ENCODE measurements around the gene AHCTF1. TPM values are rescaled to one million over a fixed set of nuclear protein-coding genes. Genes with fewer than 3 reads are reported as not detected.
"Not testable (repeated sequence)": the region's sequence is repeated elsewhere in the genome, so short reads cannot be mapped to it uniquely, and the experiment has no call there.

AHCTF1 gene
- total and polyA plus RNA-seq, 4 experiments from 2014 or later, result 5.7 to 59.0 (median 38.8) TPM

DNA sequence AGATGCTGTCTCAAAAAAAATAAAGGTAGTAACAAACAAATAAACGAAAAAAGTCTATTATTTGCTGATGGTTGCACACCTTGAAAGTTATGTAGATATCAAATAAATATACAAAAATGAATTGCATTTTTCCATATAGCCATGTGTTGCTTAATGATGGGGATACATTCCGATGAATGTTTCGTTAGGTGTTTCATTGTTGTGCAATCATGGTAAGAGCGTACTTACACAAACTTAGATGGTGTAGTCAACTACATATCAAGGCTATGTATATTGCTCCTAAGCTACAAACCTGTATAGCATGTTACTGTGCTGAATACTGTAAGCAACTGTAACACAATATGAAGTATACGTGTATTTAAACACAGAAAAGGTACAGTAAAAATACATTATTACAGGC lies 34.4 kb downstream of the AHCTF1 start:
- DNase-seq, result no peak
- intact Hi-C loops (cut with micrococcal nuclease), result no loop called here
- H3K36me3 Mint-ChIP-seq, result peaks cover 66 to 77% of the 10 kb centered on the region in 2 donors
- ChIA-PET POLR2A (ENCODE audit: partially characterized antibody) (no interaction called here), CTCF (ENCODE audit: partially characterized antibody) (no interaction called here)
- H3K9me3 Mint-ChIP-seq, result no peaks in the 10 kb centered on the region
- no peak overlapping the region for H3K4me3 Mint-ChIP-seq
- Histone ChIP-seq H3K27me3 (ENCODE audit: insufficient read depth, low read length) (no peaks in the 10 kb centered on the region), H3K9me3 (ENCODE audit: control insufficient read depth in 1 of 2, low read length in 2 of 2) (no peaks in the 10 kb centered on the region), H3K4me1 (ENCODE audit: insufficient read depth, low read length) (no peaks in the 10 kb centered on the region), H3K4me3 (ENCODE audit: low read length in 2 of 2) (no peak overlapping the region), H3K36me3 (ENCODE audit: insufficient read depth, low read length) (peaks cover 53% of the 10 kb centered on the region), H3K27ac (ENCODE audit: low read depth, low read length) (no peak overlapping the region)
- H3K27ac Mint-ChIP-seq, result no peak overlapping the region
- peaks cover 0 to 8% (median 3%) of the 10 kb centered on the region in 4 donors for H3K4me1 Mint-ChIP-seq
- no peaks in the 10 kb centered on the region for H3K27me3 Mint-ChIP-seq

DNA sequence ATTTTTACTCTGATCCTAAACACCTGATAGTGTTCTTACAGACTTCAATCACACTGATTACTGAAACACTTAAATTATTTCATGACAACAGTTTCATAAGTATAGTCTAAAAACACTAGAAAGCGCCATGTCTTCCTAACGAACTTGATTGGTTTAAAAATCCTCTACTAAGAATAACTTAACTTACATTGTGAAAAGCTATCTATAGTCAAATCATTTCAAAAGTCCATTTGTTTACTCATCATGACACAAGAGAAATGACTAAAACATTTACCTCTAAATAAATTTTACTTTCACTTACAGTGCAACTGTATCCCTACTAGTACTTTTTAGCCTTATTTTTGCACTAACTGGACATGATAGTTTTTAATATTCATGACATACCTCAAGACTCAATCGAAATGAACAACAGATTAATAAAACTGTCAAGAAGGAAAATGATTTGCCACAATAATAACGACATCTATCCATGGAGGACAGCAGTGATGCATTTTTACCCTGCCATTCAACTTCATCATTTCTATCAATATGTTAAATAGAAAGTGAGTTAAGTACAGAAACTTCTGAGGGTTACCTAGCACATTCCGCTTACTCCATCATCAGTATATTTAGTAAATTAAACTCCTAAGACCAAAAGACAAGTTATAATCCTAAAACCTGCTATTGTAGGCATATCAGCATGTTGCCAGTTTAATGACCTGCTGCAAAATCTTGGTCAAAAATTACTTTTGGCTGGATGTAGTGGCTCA lies 38.4 kb downstream of the AHCTF1 start:
- peaks cover 53% of the 10 kb centered on the region for H3K36me3 ChIP-seq (ENCODE audit: insufficient read depth, low read length)
- H3K27ac Mint-ChIP-seq, result peak overlapping the region in 5 of 7 donors; percentile 29 to 80 (median 57)
- H3K4me3 Mint-ChIP-seq, result no peak overlapping the region
- peaks cover 66 to 72% of the 10 kb centered on the region in 2 donors for H3K36me3 Mint-ChIP-seq
- DNase-seq, result no peak
- H3K4me1 ChIP-seq (ENCODE audit: insufficient read depth, low read length), result no peaks in the 10 kb centered on the region
- H3K4me1 Mint-ChIP-seq, result peaks cover 0 to 2% (median 0%) of the 10 kb centered on the region in 4 donors
- ChIA-PET POLR2A (ENCODE audit: partially characterized antibody) (no interaction called here), CTCF (ENCODE audit: partially characterized antibody) (no interaction called here)
- no peaks in the 10 kb centered on the region for H3K27me3 ChIP-seq (ENCODE audit: insufficient read depth, low read length)
- no peaks in the 10 kb centered on the region for H3K9me3 Mint-ChIP-seq
- intact Hi-C loops (cut with micrococcal nuclease), result no loop called here
- no peaks in the 10 kb centered on the region for H3K27me3 Mint-ChIP-seq
- H3K4me3 ChIP-seq (ENCODE audit: low read length in 2 of 2), result no peak overlapping the region
- no peaks in the 10 kb centered on the region for H3K9me3 ChIP-seq (ENCODE audit: control insufficient read depth in 1 of 2, low read length in 2 of 2)
- no peak overlapping the region for H3K27ac ChIP-seq (ENCODE audit: low read depth, low read length)

DNA sequence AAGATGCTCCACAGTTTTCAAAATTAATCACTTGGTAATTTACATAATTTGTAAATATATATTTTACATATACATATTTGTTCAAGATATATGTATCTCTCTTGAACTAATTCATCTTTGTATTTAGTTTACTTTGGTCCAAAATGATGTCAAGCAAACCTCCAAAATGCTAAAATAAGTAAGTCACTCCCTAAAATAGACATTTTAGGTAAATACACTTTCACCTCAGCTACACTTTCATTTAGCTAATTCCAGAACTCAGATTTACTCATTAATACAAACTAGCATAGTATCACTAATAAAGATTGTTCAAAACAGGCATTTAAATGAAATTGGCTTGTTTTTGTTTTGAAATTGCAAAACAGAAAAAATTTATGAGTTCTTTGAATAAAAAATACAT lies 40.6 kb downstream of the AHCTF1 start:
- no peaks in the 10 kb centered on the region for H3K9me3 Mint-ChIP-seq
- no peaks in the 10 kb centered on the region for H3K4me1 ChIP-seq (ENCODE audit: insufficient read depth, low read length)
- no peaks in the 10 kb centered on the region for H3K27me3 ChIP-seq (ENCODE audit: insufficient read depth, low read length)
- peaks cover 67 to 68% of the 10 kb centered on the region in 2 donors for H3K36me3 Mint-ChIP-seq
- no peak overlapping the region for H3K4me3 Mint-ChIP-seq
- ChIA-PET CTCF (ENCODE audit: partially characterized antibody) (interaction anchor here (0.5 to 1.6 kb wide), 3 partner anchors 16 to 44 kb away, joined by 3 to 6 read pairs (median 3); no protein-coding TSS in a partner anchor), POLR2A (ENCODE audit: partially characterized antibody) (interaction anchor here (1.0 kb wide), 1 partner anchor 41 kb away, joined by 3 read pairs; the partner anchor contains the start of gene AHCTF1)
- H3K36me3 ChIP-seq (ENCODE audit: insufficient read depth, low read length), result peaks cover 55% of the 10 kb centered on the region
- H3K9me3 ChIP-seq (ENCODE audit: control insufficient read depth in 1 of 2, low read length in 2 of 2), result no peaks in the 10 kb centered on the region
- H3K27ac ChIP-seq (ENCODE audit: low read depth, low read length), result no peak overlapping the region
- intact Hi-C loops (cut with micrococcal nuclease), result no loop called here
- H3K4me3 ChIP-seq (ENCODE audit: low read length in 2 of 2), result no peak overlapping the region
- H3K4me1 Mint-ChIP-seq, result no peaks in the 10 kb centered on the region
- DNase-seq, result no peak
- no peak overlapping the region for H3K27ac Mint-ChIP-seq
- H3K27me3 Mint-ChIP-seq, result no peaks in the 10 kb centered on the region

DNA sequence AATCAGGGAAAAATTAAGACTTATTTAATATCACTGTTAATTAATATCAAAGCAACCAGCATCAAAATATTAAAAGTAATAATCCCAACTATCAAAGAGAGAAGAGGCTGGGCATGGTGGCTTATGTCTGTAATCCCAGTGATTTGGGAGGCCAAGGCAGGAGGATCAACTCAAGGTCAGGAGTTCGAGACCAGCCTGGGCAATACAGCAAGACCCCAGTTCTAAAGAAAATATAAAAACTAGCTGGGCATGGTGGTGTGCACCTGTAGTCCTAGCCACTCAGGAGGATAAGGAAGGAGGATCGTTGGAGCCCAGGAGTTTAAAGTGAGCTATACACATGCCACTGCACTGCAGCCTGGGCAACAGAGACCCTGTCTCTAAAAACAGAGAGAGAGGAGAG lies 43.2 kb downstream of the AHCTF1 start:
- no peaks in the 10 kb centered on the region for H3K9me3 Mint-ChIP-seq
- H3K36me3 Mint-ChIP-seq, result peaks cover 60 to 66% of the 10 kb centered on the region in 2 donors
- no peak overlapping the region for H3K4me3 Mint-ChIP-seq
- H3K4me3 ChIP-seq (ENCODE audit: low read length in 2 of 2), result no peak overlapping the region
- intact Hi-C loops (cut with micrococcal nuclease), result no loop called here
- no peaks in the 10 kb centered on the region for H3K9me3 ChIP-seq (ENCODE audit: control insufficient read depth in 1 of 2, low read length in 2 of 2)
- peaks cover 56% of the 10 kb centered on the region for H3K36me3 ChIP-seq (ENCODE audit: insufficient read depth, low read length)
- H3K27me3 ChIP-seq (ENCODE audit: insufficient read depth, low read length), result no peaks in the 10 kb centered on the region
- no peaks in the 10 kb centered on the region for H3K27me3 Mint-ChIP-seq
- H3K27ac ChIP-seq (ENCODE audit: low read depth, low read length), result no peak overlapping the region
- CTCF ChIA-PET (ENCODE audit: partially characterized antibody), result no interaction called here
- H3K27ac Mint-ChIP-seq, result peak overlapping the region in 3 of 7 donors; percentile 7 to 38 (median 18)
- POLR2A ChIA-PET (ENCODE audit: partially characterized antibody), result no interaction called here
- no peaks in the 10 kb centered on the region for H3K4me1 ChIP-seq (ENCODE audit: insufficient read depth, low read length)
- no peak for DNase-seq
- H3K4me1 Mint-ChIP-seq, result peaks cover 0 to 1% (median 0%) of the 10 kb centered on the region in 4 donors

DNA sequence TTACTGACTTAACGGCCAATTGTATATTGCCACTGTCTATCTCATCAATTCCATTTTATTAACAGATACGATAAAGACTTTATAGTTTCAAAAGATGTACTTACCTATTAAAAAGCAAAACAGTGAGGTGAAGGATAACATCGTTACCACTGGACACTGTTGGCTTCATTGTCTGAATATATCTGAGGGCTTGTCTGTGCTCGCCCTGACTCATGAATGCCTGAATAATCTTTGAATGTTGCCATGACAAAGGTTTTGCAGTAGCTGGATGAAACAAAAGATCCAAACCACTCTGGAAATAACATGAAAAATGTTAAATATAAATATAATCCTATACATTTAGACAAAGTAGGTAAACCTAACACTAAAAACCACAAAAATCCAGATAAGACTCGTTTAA lies 46.4 kb downstream of the AHCTF1 start:
- H3K4me3 Mint-ChIP-seq; H3K27ac Mint-ChIP-seq; H3K4me1 Mint-ChIP-seq; DNase-seq; CTCF ChIA-PET (ENCODE audit: partially characterized antibody); H3K27me3 Mint-ChIP-seq; intact Hi-C loops (cut with micrococcal nuclease); POLR2A ChIA-PET (ENCODE audit: partially characterized antibody); H3K27ac ChIP-seq (ENCODE audit: low read depth, low read length); H3K9me3 ChIP-seq (ENCODE audit: control insufficient read depth in 1 of 2, low read length in 2 of 2); H3K27me3 ChIP-seq (ENCODE audit: insufficient read depth, low read length); H3K4me3 ChIP-seq (ENCODE audit: low read length in 2 of 2); H3K9me3 Mint-ChIP-seq; H3K4me1 ChIP-seq (ENCODE audit: insufficient read depth, low read length): not testable (repeated sequence)
- peaks cover 44% of the 10 kb centered on the region for H3K36me3 ChIP-seq (ENCODE audit: insufficient read depth, low read length)
- H3K36me3 Mint-ChIP-seq, result peaks cover 64 to 70% of the 10 kb centered on the region in 2 donors

DNA sequence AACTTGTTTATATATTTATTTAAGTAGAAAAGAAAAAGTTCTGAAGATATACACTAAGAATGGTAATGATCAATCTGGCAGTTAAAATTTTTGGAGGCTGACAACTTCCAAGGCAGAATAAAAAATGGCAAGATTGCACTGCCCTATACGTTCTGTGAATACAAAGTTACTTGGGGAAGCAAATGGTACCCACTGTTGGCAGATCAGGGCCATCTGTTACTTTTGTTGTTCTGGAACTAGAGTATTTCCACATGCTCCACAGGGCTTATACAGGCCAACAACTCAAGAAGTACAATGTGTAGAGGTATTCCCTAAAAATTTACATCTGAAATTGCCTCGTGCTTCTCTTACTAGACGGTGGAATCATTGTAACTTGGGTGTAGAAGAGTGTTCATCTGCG lies 53.2 kb downstream of the AHCTF1 start:
- ChIA-PET POLR2A (ENCODE audit: partially characterized antibody) (no interaction called here), CTCF (ENCODE audit: partially characterized antibody) (no interaction called here)
- Mint-ChIP-seq H3K4me3 (no peak overlapping the region), H3K9me3 (no peaks in the 10 kb centered on the region), H3K36me3 (peaks cover 55 to 64% of the 10 kb centered on the region in 2 donors), H3K4me1 (peaks cover 8 to 21% (median 12%) of the 10 kb centered on the region in 4 donors), H3K27me3 (no peaks in the 10 kb centered on the region), H3K27ac (no peak overlapping the region)
- Histone ChIP-seq H3K27me3 (ENCODE audit: insufficient read depth, low read length) (no peaks in the 10 kb centered on the region), H3K36me3 (ENCODE audit: insufficient read depth, low read length) (peaks cover 18% of the 10 kb centered on the region), H3K4me3 (ENCODE audit: low read length in 2 of 2) (no peak overlapping the region), H3K4me1 (ENCODE audit: insufficient read depth, low read length) (no peaks in the 10 kb centered on the region), H3K27ac (ENCODE audit: low read depth, low read length) (no peak overlapping the region), H3K9me3 (ENCODE audit: control insufficient read depth in 1 of 2, low read length in 2 of 2) (no peaks in the 10 kb centered on the region)
- no peak for DNase-seq
- intact Hi-C loops (cut with micrococcal nuclease), result no loop called here

DNA sequence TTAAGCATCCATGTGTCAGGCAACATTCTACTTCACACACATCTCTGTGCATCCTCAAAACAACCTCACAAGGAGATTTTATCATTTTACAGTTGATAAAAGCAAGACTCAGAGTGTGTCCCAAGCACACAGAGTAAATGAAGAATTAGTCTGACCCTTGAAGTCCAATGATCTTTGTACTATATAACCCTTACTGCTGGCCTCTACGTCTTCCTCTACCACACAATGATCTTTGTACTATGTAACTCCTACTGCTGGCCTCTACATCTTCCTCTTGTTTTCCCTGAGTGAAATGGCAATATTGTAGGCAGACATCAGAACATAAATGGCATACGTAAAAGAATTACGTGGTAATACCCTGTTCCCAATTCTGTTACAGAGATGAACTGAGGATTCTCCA lies 55.3 kb downstream of the AHCTF1 start:
- intact Hi-C loops (cut with micrococcal nuclease), result no loop called here
- Histone ChIP-seq H3K27ac (ENCODE audit: low read depth, low read length) (no peak overlapping the region), H3K27me3 (ENCODE audit: insufficient read depth, low read length) (no peaks in the 10 kb centered on the region), H3K4me1 (ENCODE audit: insufficient read depth, low read length) (no peaks in the 10 kb centered on the region), H3K36me3 (ENCODE audit: insufficient read depth, low read length) (peaks cover 25% of the 10 kb centered on the region), H3K4me3 (ENCODE audit: low read length in 2 of 2) (no peak overlapping the region), H3K9me3 (ENCODE audit: control insufficient read depth in 1 of 2, low read length in 2 of 2) (no peaks in the 10 kb centered on the region)
- POLR2A ChIA-PET (ENCODE audit: partially characterized antibody), result no interaction called here
- H3K27me3 Mint-ChIP-seq, result no peaks in the 10 kb centered on the region
- peaks cover 8 to 26% (median 16%) of the 10 kb centered on the region in 4 donors for H3K4me1 Mint-ChIP-seq
- no peak for DNase-seq
- H3K4me3 Mint-ChIP-seq, result no peak overlapping the region
- H3K27ac Mint-ChIP-seq, result peak overlapping the region in 1 of 7 donors; percentile 65
- no peaks in the 10 kb centered on the region for H3K9me3 Mint-ChIP-seq
- CTCF ChIA-PET (ENCODE audit: partially characterized antibody), result no interaction called here
- H3K36me3 Mint-ChIP-seq, result peaks cover 55 to 72% of the 10 kb centered on the region in 2 donors
